Astrocyte (in vitro differentiated cells and primary cell): ENCODE data around the gene IPO4. TPM values are rescaled to one million over a fixed set of nuclear protein-coding genes. Genes with fewer than 3 reads are reported as not detected.

Experiments used
- DNase-seq: peaks from one replicate; pipeline ENCODE4 v3.0.0-alpha.2; 2010; ENCODE audit warnings: low read depth
- FAIRE-seq: peaks from 2 replicates; lab custom pipeline; 2011; peaks lifted over from hg19 to GRCh38; lab: Jason Lieb, UNC
- H2AFZ ChIP-seq: 2 replicates; pipeline ENCODE4 v1.6.0; 2012; ENCODE audit warnings: low read depth, low read length, inconsistent platforms
- H3K27ac ChIP-seq: 2 replicates; pipeline ENCODE4 v1.5.1; 2011; ENCODE audit warnings: low read depth, low read length, inconsistent platforms
- H3K27me3 ChIP-seq: 2 replicates; pipeline ENCODE4 v1.6.0; 2011; ENCODE audit warnings: low read length, inconsistent platforms; ENCODE audit not compliant: insufficient read depth
- H3K36me3 ChIP-seq: 2 replicates; pipeline ENCODE4 v1.5.1; 2011; ENCODE audit warnings: low read length, inconsistent platforms; ENCODE audit not compliant: insufficient read depth
- H3K4me1 ChIP-seq: 2 replicates; pipeline ENCODE4 v1.5.1; 2011; ENCODE audit warnings: low read length, inconsistent platforms; ENCODE audit not compliant: insufficient read depth
- H3K4me2 ChIP-seq: 2 replicates; pipeline ENCODE4 v1.6.0; 2012; ENCODE audit warnings: low read length, inconsistent platforms
- H3K4me3 ChIP-seq: 2 replicates; pipeline ENCODE4 v1.5.1; 2011; ENCODE audit warnings: low read depth, mild to moderate bottlenecking, low read length, inconsistent platforms; ENCODE audit not compliant: insufficient read depth
- H3K79me2 ChIP-seq: 2 replicates; pipeline ENCODE4 v1.6.0; 2012; ENCODE audit warnings: mild to moderate bottlenecking, low read length, inconsistent platforms; ENCODE audit not compliant: insufficient read depth
- H3K9ac ChIP-seq: 2 replicates; pipeline ENCODE4 v1.6.0; 2012; ENCODE audit warnings: mild to moderate bottlenecking, low read length, inconsistent platforms
- H3K9me3 ChIP-seq: 2 replicates; pipeline ENCODE4 v1.5.1; 2012; ENCODE audit warnings: low read depth, mild to moderate bottlenecking, low read length, inconsistent platforms; ENCODE audit not compliant: insufficient read depth
- H4K20me1 ChIP-seq: 2 replicates; pipeline ENCODE4 v1.6.0; 2012; ENCODE audit warnings: low read length, inconsistent platforms; ENCODE audit not compliant: insufficient read depth
- H3K27ac Mint-ChIP-seq: one replicate; pipeline ENCODE4 v1.8.0; 2021; ENCODE audit warnings: mild to moderate bottlenecking, mixed read lengths; ENCODE audit not compliant: unreplicated experiment
- H3K27me3 Mint-ChIP-seq: one replicate; pipeline ENCODE4 v1.8.0; 2021; ENCODE audit warnings: low read depth, mixed read lengths; ENCODE audit not compliant: unreplicated experiment
- H3K36me3 Mint-ChIP-seq: one replicate; pipeline ENCODE4 v1.8.0; 2021; ENCODE audit warnings: low read depth, mixed read lengths; ENCODE audit not compliant: unreplicated experiment
- H3K4me1 Mint-ChIP-seq: one replicate; pipeline ENCODE4 v1.8.0; 2021; ENCODE audit warnings: low read depth, mixed read lengths; ENCODE audit not compliant: unreplicated experiment
- H3K4me3 Mint-ChIP-seq: one replicate; pipeline ENCODE4 v1.8.0; 2021; ENCODE audit warnings: mild to moderate bottlenecking, moderate library complexity, mixed read lengths; ENCODE audit not compliant: unreplicated experiment
- H3K9me3 Mint-ChIP-seq: one replicate; pipeline ENCODE4 v1.8.0; 2021; ENCODE audit warnings: mild to moderate bottlenecking, mixed read lengths; ENCODE audit not compliant: unreplicated experiment
- EZH2 ChIP-seq: IDR thresholded peaks from 2 replicates; pipeline ENCODE4 v1.6.1; 2012; ENCODE audit warnings: mild to moderate bottlenecking, low read length, inconsistent platforms; ENCODE audit not compliant: insufficient read depth
- total RNA-seq: library from RNA; stranded (reverse); gene quantifications from 2 replicates; pipeline ENCODE4 v1.2.1, GENCODE V29; 2021
- TF ChIP-seq, protein P1 (sequence below): IDR thresholded peaks from 2 replicates; pipeline ENCODE4 v1.5.1; 2011; ENCODE audit warnings: low read depth, mild to moderate bottlenecking, inconsistent platforms, low read length, moderate library complexity; ENCODE audit not compliant: insufficient read depth

IPO4 gene
- total RNA-seq, 1 donor from 2014 or later = 46.1 TPM

GRCh38 chr14:24141097-24141880 lies 47.3 kb downstream of the IPO4 start, which contains the start of gene EMC9:
EMC9 (minus strand) TSS chr14:24141591; CDS start chr14:24141304, 287 bp downstream.
- peak within 1 kb of the TSS; percentile 96 for H3K4me3 Mint-ChIP-seq
- H3K9me3 Mint-ChIP-seq = no peaks in the 10 kb centered on the region
- Histone ChIP-seq H3K4me2 (peak within 1 kb of the TSS; percentile 97), H3K9me3 (no peaks in the 10 kb centered on the region), H3K4me1 (peaks cover 29% of the 10 kb centered on the region), H3K27ac (peak within 1 kb of the TSS; percentile 81), H3K27me3 (no peaks in the 10 kb centered on the region), H2AFZ (peak within 1 kb of the TSS; percentile 88), H3K36me3 (peaks cover 14% of the 10 kb centered on the region), H3K79me2 (peaks cover 54% of the 10 kb centered on the region), H3K9ac (peak within 1 kb of the TSS; percentile 90), H4K20me1 (peaks cover 16% of the 10 kb centered on the region), H3K4me3 (peak within 1 kb of the TSS; percentile 85)
- DNase-seq (peak; percentile 99), FAIRE-seq (no peak)
- H3K36me3 Mint-ChIP-seq = peaks cover 21% of the 10 kb centered on the region
- no peak for TF ChIP-seq EZH2
- TF ChIP-seq, protein P1, sequence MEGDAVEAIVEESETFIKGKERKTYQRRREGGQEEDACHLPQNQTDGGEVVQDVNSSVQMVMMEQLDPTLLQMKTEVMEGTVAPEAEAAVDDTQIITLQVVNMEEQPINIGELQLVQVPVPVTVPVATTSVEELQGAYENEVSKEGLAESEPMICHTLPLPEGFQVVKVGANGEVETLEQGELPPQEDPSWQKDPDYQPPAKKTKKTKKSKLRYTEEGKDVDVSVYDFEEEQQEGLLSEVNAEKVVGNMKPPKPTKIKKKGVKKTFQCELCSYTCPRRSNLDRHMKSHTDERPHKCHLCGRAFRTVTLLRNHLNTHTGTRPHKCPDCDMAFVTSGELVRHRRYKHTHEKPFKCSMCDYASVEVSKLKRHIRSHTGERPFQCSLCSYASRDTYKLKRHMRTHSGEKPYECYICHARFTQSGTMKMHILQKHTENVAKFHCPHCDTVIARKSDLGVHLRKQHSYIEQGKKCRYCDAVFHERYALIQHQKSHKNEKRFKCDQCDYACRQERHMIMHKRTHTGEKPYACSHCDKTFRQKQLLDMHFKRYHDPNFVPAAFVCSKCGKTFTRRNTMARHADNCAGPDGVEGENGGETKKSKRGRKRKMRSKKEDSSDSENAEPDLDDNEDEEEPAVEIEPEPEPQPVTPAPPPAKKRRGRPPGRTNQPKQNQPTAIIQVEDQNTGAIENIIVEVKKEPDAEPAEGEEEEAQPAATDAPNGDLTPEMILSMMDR = peak; percentile 3
- peak within 1 kb of the TSS; percentile 74 for H3K27ac Mint-ChIP-seq
- peaks cover 40% of the 10 kb centered on the region for H3K4me1 Mint-ChIP-seq
- no peaks in the 10 kb centered on the region for H3K27me3 Mint-ChIP-seq

DNA sequence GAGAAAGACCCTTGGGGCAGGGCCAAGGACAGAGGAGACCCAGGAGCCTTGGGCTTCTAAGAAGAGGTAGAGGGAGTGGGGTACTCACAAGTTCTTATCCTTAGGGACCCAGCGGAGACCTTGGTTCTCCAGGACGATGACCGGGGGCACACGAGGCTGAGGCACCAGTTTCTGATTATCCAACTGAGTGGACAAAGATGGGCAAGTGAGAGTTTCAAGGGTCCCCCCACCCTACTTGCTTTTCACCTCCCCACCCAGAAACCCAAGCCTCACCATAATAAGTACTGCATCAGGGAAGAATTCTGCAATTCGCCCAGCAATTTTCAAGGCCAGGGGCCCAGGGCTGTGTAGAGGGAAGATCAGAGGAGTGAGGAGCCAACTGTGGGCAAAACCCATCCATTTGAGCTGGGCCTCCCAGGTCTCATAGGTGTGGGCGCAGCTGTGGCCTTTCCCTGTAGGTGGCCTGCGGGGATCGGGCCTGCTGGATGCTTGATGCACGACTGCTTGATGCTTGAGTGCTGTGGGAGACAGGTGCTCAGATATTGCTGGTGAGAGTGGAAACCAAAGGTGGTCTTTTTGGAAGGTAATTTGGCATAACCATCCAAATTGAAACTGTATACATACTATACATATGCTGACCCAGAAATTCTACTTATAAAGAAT lies 49.2 kb downstream of the IPO4 start:
- Histone ChIP-seq H3K4me3 (no peak overlapping the region), H3K4me1 (peaks cover 23% of the 10 kb centered on the region), H3K9ac (no peak overlapping the region), H3K27ac (no peak overlapping the region), H3K27me3 (no peaks in the 10 kb centered on the region), H3K36me3 (peaks cover 11% of the 10 kb centered on the region), H3K79me2 (peaks cover 40% of the 10 kb centered on the region), H4K20me1 (peaks cover 16% of the 10 kb centered on the region), H2AFZ (no peak overlapping the region), H3K4me2 (peak overlapping the region; percentile 97), H3K9me3 (no peaks in the 10 kb centered on the region)
- Mint-ChIP-seq H3K9me3 (no peaks in the 10 kb centered on the region), H3K4me1 (peaks cover 32% of the 10 kb centered on the region), H3K36me3 (peaks cover 21% of the 10 kb centered on the region), H3K27me3 (no peaks in the 10 kb centered on the region), H3K4me3 (peak overlapping the region; percentile 96), H3K27ac (no peak overlapping the region)
- FAIRE-seq (no peak), DNase-seq (no peak)
- TF ChIP-seq EZH2 = no peak
- TF ChIP-seq, protein P1 = no peak
